SK-N-SH (cell line): ENCODE results near the gene RBM28. TPM values are rescaled to one million over a fixed set of nuclear protein-coding genes. Genes with fewer than 3 reads are reported as not detected.
A peak's percentile ranks its signal among the peaks of the same experiment; 100 is the strongest.

ENCODE experiments used
- CTCF ChIA-PET: fragments of 300-600, 350-600 bp; formaldehyde crosslinking; extraction: SDS; loops from one replicate; lab custom pipeline; 2021; lab: Yijun Ruan, JAX
- POLR2A ChIA-PET: fragments of 350-600 bp; sonication (Branson Sonifier 250); formaldehyde crosslinking; extraction: SDS; loops from one replicate; lab custom pipeline; 2020; ENCODE audit warnings: antibody characterized with exemption, inconsistent platforms; lab: Yijun Ruan, JAX
- DNase-seq: peaks from one replicate; pipeline ENCODE4 v3.0.0; 2012
- H2AFZ ChIP-seq: fragments of 200-600 bp; sonication (generic); 2 replicates; pipeline ENCODE4 v1.8.1; 2016; ENCODE audit warnings: antibody characterized with exemption, mild to moderate bottlenecking, low read depth
- H3F3A ChIP-seq: fragments of 200-600 bp; sonication (generic); replicated peaks from 2 replicates; pipeline ENCODE3; 2016; ENCODE audit warnings: antibody characterized with exemption, mild to moderate bottlenecking; ENCODE audit not compliant: insufficient read depth
- H3K27ac ChIP-seq, 2 experiments: fragments of 200-500 bp in 1 of 2; fragments of 200-600 bp in 1 of 2; sonication (Bioruptor generic) in 1 of 2; sonication (generic), shearing (Covaris generic) in 1 of 2; 2 replicates each; pipeline versions ENCODE4 v1.5.1 to v1.6.1; 2014 to 2016; ENCODE audit warnings: low read depth in 2 of 2, inconsistent platforms in 1 of 2, low read length in 1 of 2, mild to moderate bottlenecking in 1 of 2, mixed read lengths in 1 of 2
- H3K27me3 ChIP-seq: fragments of 200-600 bp; sonication (generic), shearing (Covaris generic); 2 replicates; pipeline ENCODE4 v1.6.1; 2016; ENCODE audit warnings: mixed run types; ENCODE audit not compliant: insufficient read depth
- H3K36me3 ChIP-seq, 2 experiments: fragments of 200-500 bp in 1 of 2; fragments of 200-600 bp in 1 of 2; sonication (Bioruptor generic) in 1 of 2; sonication (generic) in 1 of 2; replicated peaks in 1 of 2; 2 replicates each; pipeline versions ENCODE3 to v1.5.1; 2014 to 2016; ENCODE audit warnings: low read length in 1 of 2, mild to moderate bottlenecking in 1 of 2; ENCODE audit not compliant: insufficient read depth in 2 of 2, control insufficient read depth in 1 of 2
- H3K4me1 ChIP-seq, 2 experiments: fragments of 200-500 bp in 1 of 2; fragments of 200-600 bp in 1 of 2; sonication (Bioruptor generic) in 1 of 2; sonication (generic), shearing (Covaris generic) in 1 of 2; 2 replicates each; pipeline versions ENCODE4 v1.5.1 to v1.6.1; 2014 to 2016; ENCODE audit warnings: low read depth in 1 of 2, low read length in 1 of 2, mixed run types in 1 of 2; ENCODE audit not compliant: insufficient read depth in 2 of 2, control insufficient read depth in 1 of 2
- H3K4me2 ChIP-seq: fragments of 200-600 bp; sonication (generic), shearing (Covaris generic); 2 replicates; pipeline ENCODE4 v1.6.1; 2017; ENCODE audit warnings: mixed run types
- H3K4me3 ChIP-seq, 2 experiments: fragments of 200-500 bp in 1 of 2; fragments of 200-600 bp in 1 of 2; sonication (Bioruptor generic) in 1 of 2; sonication (generic), shearing (Covaris generic) in 1 of 2; 2 replicates each; pipeline versions ENCODE4 v1.5.1 to v1.8.1; 2014 to 2016; ENCODE audit warnings: low read depth in 2 of 2, inconsistent platforms in 1 of 2, low read length in 1 of 2, mild to moderate bottlenecking in 1 of 2, mixed read lengths in 1 of 2, moderate library complexity in 1 of 2
- H3K79me2 ChIP-seq: fragments of 200-600 bp; sonication (generic); 2 replicates; pipeline ENCODE4 v1.8.1; 2017; ENCODE audit warnings: mild to moderate bottlenecking; ENCODE audit not compliant: insufficient read depth
- H3K9ac ChIP-seq: fragments of 200-600 bp; sonication (generic); 2 replicates; pipeline ENCODE4 v1.6.1; 2017; ENCODE audit warnings: mixed run types
- H3K9me2 ChIP-seq: fragments of 200-600 bp; sonication (generic); 2 replicates; pipeline ENCODE4 v1.6.1; 2017; ENCODE audit warnings: mixed run types
- H3K9me3 ChIP-seq: fragments of 200-600 bp; sonication (generic); 2 replicates; pipeline ENCODE4 v1.6.1; 2017; ENCODE audit warnings: mixed run types, mild to moderate bottlenecking, moderate library complexity
- H4K20me1 ChIP-seq: fragments of 200-600 bp; sonication (generic); 2 replicates; pipeline ENCODE4 v1.6.1; 2017; ENCODE audit warnings: mild to moderate bottlenecking, mixed run types; ENCODE audit not compliant: insufficient read depth
- ELF1 ChIP-seq: IDR thresholded peaks from 2 replicates; pipeline ENCODE4 v1.4.0; 2012
- FOSL2 ChIP-seq: IDR thresholded peaks from 2 replicates; pipeline ENCODE4 v1.4.0; 2012; ENCODE audit warnings: low read depth, mild to moderate bottlenecking, moderate library complexity, borderline replicate concordance
- FOXJ3 ChIP-seq: sonication (generic); formaldehyde crosslinking; IDR thresholded peaks from 2 replicates; pipeline ENCODE4 v1.5.1; 2020; ENCODE audit warnings: mild to moderate bottlenecking, missing genetic modification reagents
- GABPA ChIP-seq: IDR thresholded peaks from 2 replicates; pipeline ENCODE4 v1.4.0; 2012; ENCODE audit warnings: low read depth, mild to moderate bottlenecking
- GATA2 ChIP-seq: sonication (generic); formaldehyde crosslinking; IDR thresholded peaks from 2 replicates; pipeline ENCODE4 v1.5.0; 2020; ENCODE audit warnings: mild to moderate bottlenecking, missing genetic modification reagents
- JUND ChIP-seq: IDR thresholded peaks from 2 replicates; pipeline ENCODE4 v1.4.0; 2012
- RAD21 ChIP-seq: IDR thresholded peaks from 2 replicates; pipeline ENCODE4 v1.6.1; 2012; ENCODE audit warnings: mild to moderate bottlenecking, low read length
- RFX5 ChIP-seq: IDR thresholded peaks from 2 replicates; pipeline ENCODE4 v1.6.1; 2012; ENCODE audit warnings: mild to moderate bottlenecking, improper control_type of control experiment, low read length
- SIN3A ChIP-seq: IDR thresholded peaks from 2 replicates; pipeline ENCODE4 v1.6.1; 2012; ENCODE audit warnings: low read depth, mild to moderate bottlenecking, low read length, moderate library complexity, borderline replicate concordance
- TAF1 ChIP-seq: IDR thresholded peaks from 2 replicates; pipeline ENCODE4 v1.6.1; 2012; ENCODE audit warnings: low read depth, mild to moderate bottlenecking, low read length, moderate library complexity, borderline replicate concordance
- TEAD4 ChIP-seq: IDR thresholded peaks from 2 replicates; pipeline ENCODE4 v1.4.0; 2012; ENCODE audit warnings: mild to moderate bottlenecking, borderline replicate concordance; ENCODE audit not compliant: insufficient read depth
- USF1 ChIP-seq: IDR thresholded peaks from 2 replicates; pipeline ENCODE4 v1.4.0; 2012; ENCODE audit warnings: low read depth, borderline replicate concordance
- YY1 ChIP-seq: IDR thresholded peaks from 2 replicates; pipeline ENCODE4 v1.4.0; 2012; ENCODE audit warnings: low read depth, mild to moderate bottlenecking
- WGBS: methylation state at CpG from one replicate; pipeline ENCODE4 v1.1.6; 2017; ENCODE audit warnings: low lambda C conversion rate; 5-methylcytosine and 5-hydroxymethylcytosine counted together
- polyA plus RNA-seq, 3 experiments: library from polyadenylated mRNA; depleted of rRNA; stranded (reverse); fragments of >200 nt; gene quantifications; 2 replicates each; pipeline ENCODE4 v1.2.3, GENCODE V29; 2012

RBM28 gene
- polyA plus RNA-seq, 1 of the 3 experiments (the other 2 are of a cell fraction), result 29.1 TPM

GRCh38 chr7:128384726-128385125, 41.0 kb upstream of the RBM28 start:
- ChIA-PET POLR2A (interaction anchor here (1.3 kb wide), 1 partner anchor 37 kb away, joined by 3 read pairs; no protein-coding TSS in a partner anchor), CTCF (interaction anchor here (0.7 to 50.3 kb wide), 6 partner anchors 13 to 224 kb away, joined by 3 to 1901 read pairs (median 248); partner anchors contain the start of genes IMPDH1, PRRT4 and RBM28)
- H3K9me2 ChIP-seq, result no peaks in the 10 kb centered on the region
- no peaks in the 10 kb centered on the region for H3F3A ChIP-seq
- H3K4me3 ChIP-seq, result no peak overlapping the region
- H3K4me1 ChIP-seq, result peaks cover 0 to 52% of the 10 kb centered on the region in 2 experiments; a peak in 1 of 4 replicates
- H3K9me3 ChIP-seq, result no peaks in the 10 kb centered on the region
- H3K27me3 ChIP-seq, result no peaks in the 10 kb centered on the region
- 77% methylated on average over 7 of the region's 7 CpGs for WGBS
- H2AFZ ChIP-seq, result no peak overlapping the region
- H3K9ac ChIP-seq, result no peak overlapping the region
- H3K79me2 ChIP-seq, result no peaks in the 10 kb centered on the region
- no peaks in the 10 kb centered on the region for H4K20me1 ChIP-seq
- no peaks in the 10 kb centered on the region for H3K36me3 ChIP-seq
- TF ChIP-seq GATA2 (CRISPR knock-in tag), result no peak
- TF ChIP-seq RFX5, result no peak
- H3K4me2 ChIP-seq, result no peak overlapping the region
- no peak overlapping the region for H3K27ac ChIP-seq
- DNase-seq, result peak; percentile 4

DNA sequence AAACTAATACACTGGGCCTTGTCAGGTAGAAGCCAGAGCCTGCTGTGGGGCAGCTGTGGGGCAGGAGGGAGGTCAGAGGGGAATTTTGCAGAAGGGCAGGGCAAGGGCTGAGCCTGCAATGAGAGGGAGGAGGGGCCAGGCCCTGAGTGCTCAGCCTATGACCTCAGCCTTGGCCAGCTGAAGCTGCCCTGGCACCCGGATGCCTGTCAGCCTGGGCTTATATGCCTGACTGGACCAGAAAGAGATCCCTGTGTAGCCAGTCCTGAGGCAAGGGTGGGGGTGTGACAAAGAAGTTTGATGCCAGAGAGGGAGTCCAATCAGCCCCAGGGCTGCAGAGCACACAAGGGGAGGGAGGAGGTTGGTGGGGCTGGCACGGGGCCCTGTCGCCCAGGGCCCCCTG, 40.1 kb upstream of the RBM28 start:
- Histone ChIP-seq H3K27me3 (no peaks in the 10 kb centered on the region), H3K9ac (no peak overlapping the region), H3K9me2 (no peaks in the 10 kb centered on the region), H3F3A (no peaks in the 10 kb centered on the region), H3K9me3 (no peaks in the 10 kb centered on the region), H3K4me2 (no peak overlapping the region), H3K4me1 (peaks cover 0 to 46% of the 10 kb centered on the region in 2 experiments; a peak in 1 of 4 replicates), H3K36me3 (no peaks in the 10 kb centered on the region), H3K79me2 (no peaks in the 10 kb centered on the region), H2AFZ (no peak overlapping the region), H4K20me1 (no peaks in the 10 kb centered on the region), H3K4me3 (no peak overlapping the region), H3K27ac (no peak overlapping the region)
- DNase-seq, result peak; percentile 51
- TF ChIP-seq ELF1 (no peak), GABPA (no peak), RAD21 (no peak), USF1 (no peak), TEAD4 (no peak), TAF1 (no peak), JUND (no peak), GATA2 (CRISPR knock-in tag) (no peak), SIN3A (no peak), RFX5 (no peak), FOXJ3 (no peak), FOSL2 (no peak), YY1 (no peak)
- CTCF ChIA-PET, result interaction anchor here (1.7 to 50.3 kb wide), 4 partner anchors 10 to 40 kb away, joined by 6 to 1901 read pairs (median 1140); partner anchors contain the start of genes IMPDH1, PRRT4 and RBM28
- POLR2A ChIA-PET, result interaction anchor here (1.0 to 1.3 kb wide), 3 partner anchors 24 to 36 kb away, joined by 3 to 4 read pairs (median 4); no protein-coding TSS in a partner anchor
- 86% methylated on average over 3 of the region's 3 CpGs for WGBS
